Measurements from ENCODE around the gene TMEM40. TPM values are rescaled to one million over a fixed set of nuclear protein-coding genes. Genes with fewer than 3 reads are reported as not detected.

The TMEM40 gene
- total and polyA plus RNA-seq, 2 of the 13 experiments (the other 11 are each of a cell fraction or from before 2014, with no cell fraction given): 0.16 TPM; not detected in 1

DNA sequence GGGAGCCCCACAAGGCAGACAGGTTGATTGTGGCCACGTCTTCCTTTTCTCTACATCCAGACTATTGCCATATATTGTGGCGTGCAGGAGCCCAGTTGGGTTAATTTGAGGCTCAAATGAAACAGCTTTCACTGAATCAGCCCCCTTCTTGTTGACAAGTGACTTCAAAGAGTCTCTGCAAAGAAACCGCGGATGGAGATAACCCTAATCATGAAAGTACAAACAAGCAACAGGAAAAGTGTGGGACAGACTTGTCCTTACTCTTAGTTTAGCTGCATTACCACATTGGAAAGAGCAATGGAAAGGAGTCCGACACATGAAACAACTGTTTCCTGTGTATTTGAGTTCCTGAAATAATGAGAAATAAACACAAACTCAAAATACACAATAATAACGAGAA lies 3.3 kb downstream of the TMEM40 start:
- 3% methylated on average over 6 of the region's 6 CpGs for WGBS (ENCODE audit: low lambda C conversion rate)
- H3K4me1 ChIP-seq (ENCODE audit: insufficient read depth, low read length): peaks cover 44% of the 10 kb centered on the region
- DNase-seq (ENCODE audit: low spot score) (peak; percentile 51), FAIRE-seq (no peak), ATAC-seq (no peak)
- H2AFZ ChIP-seq (ENCODE audit: low read length): no peak overlapping the region
- H3K9ac ChIP-seq (ENCODE audit: insufficient read depth, low read depth, low read length): no peak overlapping the region
- no TSS peak for BruUV-seq (replicated peaks)
- H3K4me2 ChIP-seq (ENCODE audit: low read depth, low read length): no peak overlapping the region
- intact Hi-C loops (cut with micrococcal nuclease; ENCODE audit: unreplicated experiment) (no loop called here), in situ Hi-C loops (cut with HindIII; ENCODE audit: extremely low pct_ligation_motif_present, low pct_unique_long_range_greater_than_20kb) (no loop called here)
- H3K27ac ChIP-seq (ENCODE audit: extremely low read length, insufficient read depth, low read length): no peak overlapping the region
- no peaks in the 10 kb centered on the region for H4K20me1 ChIP-seq (ENCODE audit: insufficient read depth, low read length)
- H3K36me3 ChIP-seq (replicated peaks in 1 of 2; ENCODE audit: control insufficient read depth in 1 of 2, insufficient read depth in 2 of 2, low read length in 2 of 2): no peaks in the 10 kb centered on the region
- H3K27me3 ChIP-seq (ENCODE audit: control insufficient read depth in 1 of 2, insufficient read depth in 2 of 2, low read length in 2 of 2): 0 out of 5 replicates have a peak, but pooled peaks cover 0 to 3% of the 10 kb centered on the region in 2 experiments
- POLR2A ChIA-PET: no interaction called here
- no peaks in the 10 kb centered on the region for H3K79me2 ChIP-seq (ENCODE audit: insufficient read depth, low read length)
- no peak overlapping the region for H3K4me3 ChIP-seq (replicated peaks in 1 of 3; ENCODE audit: insufficient read depth in 1 of 3, low read depth in 2 of 3, low read length in 3 of 3)
- no peaks in the 10 kb centered on the region for H3K9me3 ChIP-seq (ENCODE audit: low read length)
- CTCF ChIA-PET (ENCODE audit: low intra/inter-chr PET ratio, low total read pairs): no interaction called here
- peak; percentile 24; the same call in 1 of the 2 replicates for TF ChIP-seq FOXK1 (CRISPR knock-in tag; IDR thresholded peaks at IDR 0.05; ENCODE audit: borderline replicate concordance, low read depth)
- TF ChIP-seq RFXAP (CRISPR knock-in tag; IDR thresholded peaks at IDR 0.05; ENCODE audit: borderline replicate concordance): no peak
- no peak for TF ChIP-seq FOXA1 (IDR thresholded peaks at IDR 0.05)
- TF ChIP-seq FOXA1 (CRISPR knock-in tag; IDR thresholded peaks at IDR 0.05): peak; percentile 42; the same call in 1 of the 2 replicates
- TF ChIP-seq TBX2 (CRISPR knock-in tag; IDR thresholded peaks at IDR 0.05; ENCODE audit: borderline replicate concordance): peak; percentile 26; the same call in 1 of the 2 replicates
- no peak for TF ChIP-seq JARID2 (CRISPR knock-in tag; IDR thresholded peaks at IDR 0.05; ENCODE audit: insufficient replicate concordance)
- TF ChIP-seq, protein P1, sequence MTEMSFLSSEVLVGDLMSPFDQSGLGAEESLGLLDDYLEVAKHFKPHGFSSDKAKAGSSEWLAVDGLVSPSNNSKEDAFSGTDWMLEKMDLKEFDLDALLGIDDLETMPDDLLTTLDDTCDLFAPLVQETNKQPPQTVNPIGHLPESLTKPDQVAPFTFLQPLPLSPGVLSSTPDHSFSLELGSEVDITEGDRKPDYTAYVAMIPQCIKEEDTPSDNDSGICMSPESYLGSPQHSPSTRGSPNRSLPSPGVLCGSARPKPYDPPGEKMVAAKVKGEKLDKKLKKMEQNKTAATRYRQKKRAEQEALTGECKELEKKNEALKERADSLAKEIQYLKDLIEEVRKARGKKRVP (CRISPR knock-in tag; IDR thresholded peaks at IDR 0.05): no peak
- TF ChIP-seq REXO4 (CRISPR knock-in tag; IDR thresholded peaks at IDR 0.05; ENCODE audit: borderline replicate concordance): no peak
- TF ChIP-seq KAT2B (IDR thresholded peaks at IDR 0.05; ENCODE audit: borderline replicate concordance, low read depth, low read length): no peak
- TF ChIP-seq FOXP1 (IDR thresholded peaks at IDR 0.05): no peak
- TF ChIP-seq FOXP1 (CRISPR knock-in tag; IDR thresholded peaks at IDR 0.05): peak; percentile 61
- no peak for TF ChIP-seq EP300 (IDR thresholded peaks at IDR 0.05; ENCODE audit: low read depth in 2 of 2, low read length in 2 of 2)
- TF ChIP-seq EP300 (CRISPR knock-in tag; IDR thresholded peaks at IDR 0.05; ENCODE audit: borderline replicate concordance): no peak
- TF ChIP-seq, protein P2, sequence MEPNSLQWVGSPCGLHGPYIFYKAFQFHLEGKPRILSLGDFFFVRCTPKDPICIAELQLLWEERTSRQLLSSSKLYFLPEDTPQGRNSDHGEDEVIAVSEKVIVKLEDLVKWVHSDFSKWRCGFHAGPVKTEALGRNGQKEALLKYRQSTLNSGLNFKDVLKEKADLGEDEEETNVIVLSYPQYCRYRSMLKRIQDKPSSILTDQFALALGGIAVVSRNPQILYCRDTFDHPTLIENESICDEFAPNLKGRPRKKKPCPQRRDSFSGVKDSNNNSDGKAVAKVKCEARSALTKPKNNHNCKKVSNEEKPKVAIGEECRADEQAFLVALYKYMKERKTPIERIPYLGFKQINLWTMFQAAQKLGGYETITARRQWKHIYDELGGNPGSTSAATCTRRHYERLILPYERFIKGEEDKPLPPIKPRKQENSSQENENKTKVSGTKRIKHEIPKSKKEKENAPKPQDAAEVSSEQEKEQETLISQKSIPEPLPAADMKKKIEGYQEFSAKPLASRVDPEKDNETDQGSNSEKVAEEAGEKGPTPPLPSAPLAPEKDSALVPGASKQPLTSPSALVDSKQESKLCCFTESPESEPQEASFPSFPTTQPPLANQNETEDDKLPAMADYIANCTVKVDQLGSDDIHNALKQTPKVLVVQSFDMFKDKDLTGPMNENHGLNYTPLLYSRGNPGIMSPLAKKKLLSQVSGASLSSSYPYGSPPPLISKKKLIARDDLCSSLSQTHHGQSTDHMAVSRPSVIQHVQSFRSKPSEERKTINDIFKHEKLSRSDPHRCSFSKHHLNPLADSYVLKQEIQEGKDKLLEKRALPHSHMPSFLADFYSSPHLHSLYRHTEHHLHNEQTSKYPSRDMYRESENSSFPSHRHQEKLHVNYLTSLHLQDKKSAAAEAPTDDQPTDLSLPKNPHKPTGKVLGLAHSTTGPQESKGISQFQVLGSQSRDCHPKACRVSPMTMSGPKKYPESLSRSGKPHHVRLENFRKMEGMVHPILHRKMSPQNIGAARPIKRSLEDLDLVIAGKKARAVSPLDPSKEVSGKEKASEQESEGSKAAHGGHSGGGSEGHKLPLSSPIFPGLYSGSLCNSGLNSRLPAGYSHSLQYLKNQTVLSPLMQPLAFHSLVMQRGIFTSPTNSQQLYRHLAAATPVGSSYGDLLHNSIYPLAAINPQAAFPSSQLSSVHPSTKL (CRISPR knock-in tag; IDR thresholded peaks at IDR 0.05): 0 out of 2 replicates have a peak, but pooled peaks have one; percentile 27
- TF ChIP-seq ZNF766 (CRISPR knock-in tag; IDR thresholded peaks at IDR 0.05; ENCODE audit: borderline replicate concordance): no peak
- TF ChIP-seq ZNF589 (CRISPR knock-in tag; conservative IDR thresholded peaks at IDR 0.05): no peak
- TF ChIP-seq, protein P3, sequence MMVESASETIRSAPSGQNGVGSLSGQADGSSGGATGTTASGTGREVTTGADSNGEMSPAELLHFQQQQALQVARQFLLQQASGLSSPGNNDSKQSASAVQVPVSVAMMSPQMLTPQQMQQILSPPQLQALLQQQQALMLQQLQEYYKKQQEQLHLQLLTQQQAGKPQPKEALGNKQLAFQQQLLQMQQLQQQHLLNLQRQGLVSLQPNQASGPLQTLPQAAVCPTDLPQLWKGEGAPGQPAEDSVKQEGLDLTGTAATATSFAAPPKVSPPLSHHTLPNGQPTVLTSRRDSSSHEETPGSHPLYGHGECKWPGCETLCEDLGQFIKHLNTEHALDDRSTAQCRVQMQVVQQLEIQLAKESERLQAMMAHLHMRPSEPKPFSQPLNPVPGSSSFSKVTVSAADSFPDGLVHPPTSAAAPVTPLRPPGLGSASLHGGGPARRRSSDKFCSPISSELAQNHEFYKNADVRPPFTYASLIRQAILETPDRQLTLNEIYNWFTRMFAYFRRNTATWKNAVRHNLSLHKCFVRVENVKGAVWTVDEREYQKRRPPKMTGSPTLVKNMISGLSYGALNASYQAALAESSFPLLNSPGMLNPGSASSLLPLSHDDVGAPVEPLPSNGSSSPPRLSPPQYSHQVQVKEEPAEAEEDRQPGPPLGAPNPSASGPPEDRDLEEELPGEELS (CRISPR knock-in tag; IDR thresholded peaks at IDR 0.05): peak; percentile 33; the same call in 1 of the 2 replicates
- TF ChIP-seq ZNF749 (CRISPR knock-in tag; IDR thresholded peaks at IDR 0.05; ENCODE audit: borderline replicate concordance): no peak
- TF ChIP-seq CC2D1A (CRISPR knock-in tag; IDR thresholded peaks at IDR 0.05): no peak
- no peak for TF ChIP-seq KDM2A (CRISPR knock-in tag; IDR thresholded peaks at IDR 0.05; ENCODE audit: borderline replicate concordance, low read depth)
- peak; percentile 57 for TF ChIP-seq FOXA3 (CRISPR knock-in tag; IDR thresholded peaks at IDR 0.05)
